ENCODE results near the gene NECTIN1. TPM values are rescaled to one million over a fixed set of nuclear protein-coding genes. Genes with fewer than 3 reads are reported as not detected.
A peak's percentile ranks its signal among the peaks of the same experiment; 100 is the strongest.

The NECTIN1 gene
- total RNA-seq, 1 donor, result 5.8 TPM

DNA sequence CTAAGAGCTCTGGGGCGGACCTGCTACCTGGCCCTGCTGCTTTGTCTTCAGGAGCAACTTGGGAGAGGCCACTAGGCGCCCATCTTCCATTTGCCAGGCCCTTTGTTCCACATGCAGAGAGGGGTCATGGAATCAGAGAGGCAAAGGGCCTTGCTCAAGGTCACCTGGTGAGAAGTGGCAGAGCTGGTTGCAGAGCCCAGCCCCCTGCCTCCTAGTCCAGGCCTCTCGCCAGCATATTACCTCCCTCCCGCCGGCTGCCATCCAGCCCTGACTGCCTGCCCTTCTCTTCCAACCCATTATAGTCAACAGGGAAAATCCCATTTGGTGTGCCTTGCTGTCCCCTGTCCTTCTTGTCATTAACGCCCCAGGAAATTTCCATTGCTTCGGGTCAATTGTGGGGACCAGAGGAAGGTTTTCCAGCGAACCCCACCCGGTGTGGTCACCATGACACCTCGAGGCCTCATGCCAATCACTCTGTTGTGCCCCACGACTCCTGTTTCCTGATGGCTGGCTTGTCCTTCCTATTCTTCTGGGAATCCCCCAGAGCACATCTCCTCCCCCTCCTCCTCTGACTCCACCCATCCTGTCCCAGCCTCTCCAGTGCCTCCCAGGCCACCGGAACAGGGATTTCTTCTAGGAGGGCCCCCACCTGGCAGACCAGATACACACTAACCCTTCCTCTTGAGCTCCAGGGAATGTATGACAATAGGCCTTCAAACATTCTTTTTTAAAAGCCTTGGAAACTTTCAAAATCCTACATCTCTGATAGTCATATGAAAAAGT is 77.0 kb downstream of the NECTIN1 start:
- H3K9me3 ChIP-seq (ENCODE audit: low read depth, low read length), result no peaks in the 10 kb centered on the region
- H3K79me2 ChIP-seq (ENCODE audit: insufficient read depth, low read length), result no peaks in the 10 kb centered on the region
- peaks cover 6% of the 10 kb centered on the region for H3K27me3 ChIP-seq (ENCODE audit: insufficient read depth, low read length)
- no peaks in the 10 kb centered on the region for H3K36me3 ChIP-seq (ENCODE audit: insufficient read depth, low read length)
- no peaks in the 10 kb centered on the region for H3K4me1 ChIP-seq (ENCODE audit: insufficient read depth, low read length)
- no peak overlapping the region for H3K4me2 ChIP-seq (ENCODE audit: insufficient read depth, low read length)
- peak; percentile 35 for DNase-seq (ENCODE audit: insufficient read length, low spot score, missing footprints)
- H2AFZ ChIP-seq (ENCODE audit: low read length), result no peak overlapping the region
- TF ChIP-seq, protein P1, sequence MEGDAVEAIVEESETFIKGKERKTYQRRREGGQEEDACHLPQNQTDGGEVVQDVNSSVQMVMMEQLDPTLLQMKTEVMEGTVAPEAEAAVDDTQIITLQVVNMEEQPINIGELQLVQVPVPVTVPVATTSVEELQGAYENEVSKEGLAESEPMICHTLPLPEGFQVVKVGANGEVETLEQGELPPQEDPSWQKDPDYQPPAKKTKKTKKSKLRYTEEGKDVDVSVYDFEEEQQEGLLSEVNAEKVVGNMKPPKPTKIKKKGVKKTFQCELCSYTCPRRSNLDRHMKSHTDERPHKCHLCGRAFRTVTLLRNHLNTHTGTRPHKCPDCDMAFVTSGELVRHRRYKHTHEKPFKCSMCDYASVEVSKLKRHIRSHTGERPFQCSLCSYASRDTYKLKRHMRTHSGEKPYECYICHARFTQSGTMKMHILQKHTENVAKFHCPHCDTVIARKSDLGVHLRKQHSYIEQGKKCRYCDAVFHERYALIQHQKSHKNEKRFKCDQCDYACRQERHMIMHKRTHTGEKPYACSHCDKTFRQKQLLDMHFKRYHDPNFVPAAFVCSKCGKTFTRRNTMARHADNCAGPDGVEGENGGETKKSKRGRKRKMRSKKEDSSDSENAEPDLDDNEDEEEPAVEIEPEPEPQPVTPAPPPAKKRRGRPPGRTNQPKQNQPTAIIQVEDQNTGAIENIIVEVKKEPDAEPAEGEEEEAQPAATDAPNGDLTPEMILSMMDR (IDR thresholded peaks at IDR 0.05; ENCODE audit: extremely low read depth, low read depth, low read length), result no peak
- H4K20me1 ChIP-seq (ENCODE audit: insufficient read depth, low read length), result no peaks in the 10 kb centered on the region
- no peak overlapping the region for H3K27ac ChIP-seq (ENCODE audit: low read depth, low read length)
- H3K4me3 ChIP-seq (ENCODE audit: insufficient read depth, low read length), result no peak overlapping the region

DNA sequence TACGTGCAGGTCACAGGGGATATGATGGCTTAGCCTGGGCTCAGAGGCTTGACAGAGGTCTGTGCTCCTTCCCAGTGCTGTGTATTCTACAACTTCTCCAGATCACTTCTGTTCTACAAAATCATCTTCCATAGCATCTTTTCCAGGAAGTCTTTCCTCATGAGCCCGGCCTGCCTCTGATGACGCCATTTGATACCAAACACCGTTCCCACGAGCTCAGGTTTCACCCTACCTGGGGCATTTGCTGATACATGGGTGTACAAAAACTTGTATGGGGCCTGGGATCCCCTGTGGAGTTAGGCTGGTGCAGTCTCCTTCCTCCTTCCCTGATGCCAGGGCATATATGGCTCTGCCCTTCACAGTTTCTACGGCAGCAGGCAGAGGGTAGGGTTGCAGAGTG is 78.7 kb downstream of the NECTIN1 start:
- TF ChIP-seq, protein P1 (IDR thresholded peaks at IDR 0.05; ENCODE audit: extremely low read depth, low read depth, low read length), result no peak
- Histone ChIP-seq H2AFZ (ENCODE audit: low read length) (no peak overlapping the region), H3K4me3 (ENCODE audit: insufficient read depth, low read length) (no peak overlapping the region), H3K9me3 (ENCODE audit: low read depth, low read length) (no peaks in the 10 kb centered on the region), H3K27ac (ENCODE audit: low read depth, low read length) (no peak overlapping the region), H4K20me1 (ENCODE audit: insufficient read depth, low read length) (no peaks in the 10 kb centered on the region), H3K27me3 (ENCODE audit: insufficient read depth, low read length) (peaks cover 9% of the 10 kb centered on the region), H3K36me3 (ENCODE audit: insufficient read depth, low read length) (no peaks in the 10 kb centered on the region), H3K4me1 (ENCODE audit: insufficient read depth, low read length) (no peaks in the 10 kb centered on the region), H3K79me2 (ENCODE audit: insufficient read depth, low read length) (no peaks in the 10 kb centered on the region), H3K4me2 (ENCODE audit: insufficient read depth, low read length) (no peak overlapping the region)
- no peak for DNase-seq (ENCODE audit: insufficient read length, low spot score, missing footprints)

DNA sequence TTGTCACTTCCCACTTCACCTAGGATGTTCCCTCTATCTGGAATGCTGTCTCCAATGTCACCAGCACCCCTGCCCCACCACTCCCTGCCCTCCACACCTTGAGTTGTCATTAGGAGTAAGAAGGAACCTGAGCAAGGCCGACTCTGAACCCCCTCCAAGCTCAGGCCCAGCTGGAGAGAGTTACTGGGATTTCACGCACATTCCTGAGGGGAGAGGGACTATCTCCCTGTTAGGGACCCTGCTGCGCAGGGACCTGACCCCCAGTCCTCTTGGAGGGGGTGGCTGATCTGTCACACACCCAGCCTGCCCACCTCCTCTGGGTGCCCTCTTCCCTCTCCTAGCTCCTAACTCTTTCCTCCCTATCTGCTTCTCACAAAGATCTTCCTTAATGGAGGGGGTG is 81.7 kb downstream of the NECTIN1 start:
- Histone ChIP-seq H2AFZ (ENCODE audit: low read length) (no peak overlapping the region), H3K4me2 (ENCODE audit: insufficient read depth, low read length) (no peak overlapping the region), H3K4me3 (ENCODE audit: insufficient read depth, low read length) (no peak overlapping the region), H4K20me1 (ENCODE audit: insufficient read depth, low read length) (no peaks in the 10 kb centered on the region), H3K36me3 (ENCODE audit: insufficient read depth, low read length) (no peaks in the 10 kb centered on the region), H3K4me1 (ENCODE audit: insufficient read depth, low read length) (no peaks in the 10 kb centered on the region), H3K27me3 (ENCODE audit: insufficient read depth, low read length) (peaks cover 14% of the 10 kb centered on the region), H3K27ac (ENCODE audit: low read depth, low read length) (no peak overlapping the region), H3K79me2 (ENCODE audit: insufficient read depth, low read length) (no peaks in the 10 kb centered on the region), H3K9me3 (ENCODE audit: low read depth, low read length) (no peaks in the 10 kb centered on the region)
- no peak for DNase-seq (ENCODE audit: insufficient read length, low spot score, missing footprints)
- TF ChIP-seq, protein P1 (IDR thresholded peaks at IDR 0.05; ENCODE audit: extremely low read depth, low read depth, low read length), result no peak

DNA sequence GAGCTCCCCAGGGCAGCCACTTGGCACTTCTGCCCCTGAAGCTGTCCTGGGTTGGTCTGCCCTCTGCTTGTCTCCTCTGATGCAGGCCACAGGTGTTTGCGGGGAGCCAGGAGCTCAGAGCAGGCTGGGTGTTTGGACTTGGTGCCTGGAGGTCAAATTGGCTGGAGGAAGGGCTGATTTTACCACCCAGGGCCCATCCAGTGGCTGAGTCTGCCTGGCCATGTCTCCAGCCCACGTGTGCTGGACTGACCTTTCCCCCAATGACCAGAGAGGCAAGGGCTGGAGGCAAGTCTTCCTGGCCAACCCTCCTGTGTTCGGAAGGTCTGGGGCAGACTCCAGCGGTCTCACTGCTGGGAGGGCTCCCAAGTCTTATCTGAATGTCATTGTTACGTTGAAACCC is 84.0 kb downstream of the NECTIN1 start:
- TF ChIP-seq, protein P1 (IDR thresholded peaks at IDR 0.05; ENCODE audit: extremely low read depth, low read depth, low read length), result no peak

More for the DNA sequence above, 84.0 kb downstream of the NECTIN1 start:
- Histone ChIP-seq H3K79me2 (ENCODE audit: insufficient read depth, low read length) (no peaks in the 10 kb centered on the region), H3K4me1 (ENCODE audit: insufficient read depth, low read length) (no peaks in the 10 kb centered on the region), H3K27ac (ENCODE audit: low read depth, low read length) (no peak overlapping the region), H4K20me1 (ENCODE audit: insufficient read depth, low read length) (no peaks in the 10 kb centered on the region), H2AFZ (ENCODE audit: low read length) (no peak overlapping the region), H3K27me3 (ENCODE audit: insufficient read depth, low read length) (peaks cover 8% of the 10 kb centered on the region), H3K4me3 (ENCODE audit: insufficient read depth, low read length) (no peak overlapping the region), H3K9me3 (ENCODE audit: low read depth, low read length) (no peaks in the 10 kb centered on the region), H3K36me3 (ENCODE audit: insufficient read depth, low read length) (no peaks in the 10 kb centered on the region), H3K4me2 (ENCODE audit: insufficient read depth, low read length) (no peak overlapping the region)
- peak; percentile 55 for DNase-seq (ENCODE audit: insufficient read length, low spot score, missing footprints)
